ENCODE data around the gene MAD1L1.

The MAD1L1 gene

GRCh38 chr7:1964211-1964912, 268.4 kb downstream of the MAD1L1 start:
- no peak for TF ChIP-seq CTCF (IDR thresholded peaks at IDR 0.05; ENCODE audit: low read depth, low read length, missing control alignments)
- in situ Hi-C loops (cut with HindIII; ENCODE audit: low sequenced_read_pairs) = no loop called here
- DNase-seq (ENCODE audit: low read depth) = no peak
- no peak overlapping the region for H3K4me3 ChIP-seq (ENCODE audit: low read depth, low read length)

- no peak for TF ChIP-seq CTCF (IDR thresholded peaks at IDR 0.05; ENCODE audit: low read depth, low read length, missing control alignments)
- no peak overlapping the region for H3K4me3 ChIP-seq (ENCODE audit: low read depth, low read length)
- in situ Hi-C loops (cut with HindIII; ENCODE audit: low sequenced_read_pairs) = no loop called here
- no peak for DNase-seq (ENCODE audit: low read depth)
Measured at GRCh38 chr7:1963575-1963974, 269.2 kb downstream of the MAD1L1 start.

- DNase-seq (ENCODE audit: low read depth) = peak; percentile 98
Measured at GRCh38 chr7:1961701-1962276, 271.0 kb downstream of the MAD1L1 start.

GRCh38 chr7:1959305-1959704, 273.4 kb downstream of the MAD1L1 start:
- TF ChIP-seq CTCF (IDR thresholded peaks at IDR 0.05; ENCODE audit: low read depth, low read length, missing control alignments) = no peak
- no peak overlapping the region for H3K4me3 ChIP-seq (ENCODE audit: low read depth, low read length)
- DNase-seq (ENCODE audit: low read depth) = no peak
- in situ Hi-C loops (cut with HindIII; ENCODE audit: low sequenced_read_pairs) = no loop called here

More at GRCh38 chr7:1961701-1962276, 271.0 kb downstream of the MAD1L1 start:
- H3K4me3 ChIP-seq (ENCODE audit: low read depth, low read length) = no peak overlapping the region
- TF ChIP-seq CTCF (IDR thresholded peaks at IDR 0.05; ENCODE audit: low read depth, low read length, missing control alignments) = no peak
- in situ Hi-C loops (cut with HindIII; ENCODE audit: low sequenced_read_pairs) = no loop called here

- no peak for TF ChIP-seq CTCF (IDR thresholded peaks at IDR 0.05; ENCODE audit: low read depth, low read length, missing control alignments)
- DNase-seq (ENCODE audit: low read depth) = no peak
- H3K4me3 ChIP-seq (ENCODE audit: low read depth, low read length) = no peak overlapping the region
- in situ Hi-C loops (cut with HindIII; ENCODE audit: low sequenced_read_pairs) = no loop called here
Measured at GRCh38 chr7:1957471-1958225, 275.1 kb downstream of the MAD1L1 start.

- in situ Hi-C loops (cut with HindIII; ENCODE audit: low sequenced_read_pairs) = no loop called here
- no peak overlapping the region for H3K4me3 ChIP-seq (ENCODE audit: low read depth, low read length)
- TF ChIP-seq CTCF (IDR thresholded peaks at IDR 0.05; ENCODE audit: low read depth, low read length, missing control alignments) = no peak
- DNase-seq (ENCODE audit: low read depth) = no peak
Measured at GRCh38 chr7:1956611-1957470, 275.9 kb downstream of the MAD1L1 start.

All from astrocyte of the cerebellum (primary cell).